ENCODE results near the gene MRPS17.

MRPS17 gene

DNA sequence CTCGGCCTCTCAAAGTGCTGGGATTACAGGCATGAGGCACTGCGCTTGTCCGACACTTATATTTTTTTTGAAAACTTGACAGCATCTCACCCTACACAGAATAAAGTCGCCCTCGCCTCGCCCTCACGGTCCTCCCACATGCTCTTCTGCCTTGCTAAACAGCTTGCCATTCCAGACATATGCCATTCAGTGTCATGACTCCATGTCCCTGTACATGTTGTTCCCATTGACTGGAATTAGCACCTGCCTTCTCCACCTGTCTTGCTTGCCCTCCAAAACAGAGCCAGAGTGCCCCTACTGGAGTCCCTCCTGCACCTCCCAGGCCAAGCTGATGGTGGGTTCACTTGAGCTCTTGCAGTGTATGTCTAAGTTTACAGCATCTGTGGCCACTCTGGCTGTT, 18.9 kb downstream of the MRPS17 start:
- in situ Hi-C loops (cut with MboI; ENCODE audit: low sequenced_read_pairs) = no loop called here

DNA sequence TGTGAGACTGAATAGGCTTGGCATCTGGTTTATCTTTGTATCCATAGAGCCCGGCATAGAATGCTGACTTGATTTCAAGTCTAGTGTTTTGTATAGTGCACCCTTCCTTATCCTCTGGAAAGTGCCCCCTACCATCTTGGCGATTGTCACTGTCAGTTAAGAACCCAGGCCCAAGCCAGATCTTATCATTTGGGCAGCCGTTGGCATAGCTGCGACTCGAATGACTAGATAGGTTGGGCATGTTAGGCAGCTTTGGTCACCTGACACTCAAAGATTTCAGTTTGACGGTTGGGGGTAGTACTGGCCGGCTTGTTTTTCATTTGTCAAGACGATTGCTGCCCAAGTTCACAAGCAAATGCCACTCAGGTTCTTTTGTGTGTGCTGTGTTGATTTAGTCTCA, 19.3 kb downstream of the MRPS17 start:
- in situ Hi-C loops (cut with MboI; ENCODE audit: low sequenced_read_pairs) = no loop called here

DNA sequence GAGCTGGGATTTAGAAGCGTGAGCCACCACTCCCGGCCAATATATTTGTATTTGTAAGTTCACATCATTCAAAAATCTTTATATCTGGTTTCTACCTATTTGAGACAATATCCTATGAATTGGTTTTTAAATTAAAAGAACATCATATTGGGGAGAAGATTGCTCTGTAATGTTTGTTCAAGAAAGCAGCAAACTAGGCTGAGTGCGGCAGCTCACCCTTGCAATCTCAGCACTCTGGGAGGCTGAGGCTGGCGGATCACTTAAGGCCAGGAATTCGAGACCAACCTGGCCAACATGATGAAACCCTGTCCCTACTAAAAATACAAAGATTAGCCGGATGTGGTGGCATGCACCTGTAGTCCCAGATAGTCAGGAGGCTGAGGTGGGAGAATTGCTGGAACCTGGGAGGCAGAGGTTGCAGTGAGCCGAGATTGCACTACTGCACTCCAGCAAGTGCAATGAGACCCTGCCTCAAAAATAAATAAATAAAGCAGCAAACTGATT, 22.1 kb downstream of the MRPS17 start:
- in situ Hi-C loops (cut with MboI; ENCODE audit: low sequenced_read_pairs) = no loop called here

DNA sequence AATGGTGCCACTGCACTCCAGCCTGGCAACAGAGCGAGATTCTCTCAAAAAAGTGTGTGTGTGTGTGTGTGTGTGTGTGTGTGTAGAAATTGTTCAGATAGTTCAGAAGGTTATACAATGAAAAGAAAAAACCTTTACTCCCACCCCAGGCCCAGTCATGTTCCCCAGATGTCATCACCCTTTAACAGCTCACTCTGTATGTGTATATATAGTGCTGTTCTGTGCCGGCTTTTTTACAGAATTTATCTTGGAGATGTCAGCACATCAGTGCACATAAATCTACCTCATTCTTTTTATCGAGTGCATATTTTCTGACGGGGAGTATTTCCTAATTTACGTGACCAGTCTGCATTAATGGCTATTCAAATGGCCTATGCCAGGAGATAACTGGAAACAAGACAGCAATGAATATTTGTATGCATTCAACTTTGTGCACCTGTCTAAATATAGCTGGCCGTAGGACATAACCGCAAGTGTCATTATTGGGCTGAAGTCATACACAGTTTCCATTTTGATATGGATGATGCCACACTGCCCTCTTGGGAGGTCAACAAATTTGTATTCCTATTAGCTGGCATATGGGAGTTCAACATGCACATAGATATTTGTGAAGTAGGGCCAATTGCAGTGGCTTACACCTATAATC, 24.4 kb downstream of the MRPS17 start:
- in situ Hi-C loops (cut with MboI; ENCODE audit: low sequenced_read_pairs) = no loop called here

DNA sequence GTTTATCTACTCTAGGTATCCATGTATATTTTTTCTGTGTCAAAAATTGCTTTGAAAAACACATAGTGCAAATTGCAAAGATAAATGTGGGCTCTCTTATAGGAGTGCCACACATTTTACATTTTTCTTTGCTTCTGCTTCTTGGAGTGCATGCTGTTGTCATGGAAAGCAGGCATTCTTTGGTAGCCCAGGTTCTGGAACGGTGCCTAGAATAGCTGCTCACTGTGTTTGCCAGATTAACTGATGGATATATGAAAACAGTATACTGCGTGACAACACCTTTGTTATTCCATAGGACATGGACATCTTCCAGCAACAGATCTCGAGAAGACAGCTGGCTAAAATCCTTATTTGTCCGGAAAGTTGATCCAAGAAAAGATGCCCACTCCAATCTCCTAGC, 26.2 kb downstream of the MRPS17 start:
- in situ Hi-C loops (cut with MboI; ENCODE audit: low sequenced_read_pairs) = no loop called here

DNA sequence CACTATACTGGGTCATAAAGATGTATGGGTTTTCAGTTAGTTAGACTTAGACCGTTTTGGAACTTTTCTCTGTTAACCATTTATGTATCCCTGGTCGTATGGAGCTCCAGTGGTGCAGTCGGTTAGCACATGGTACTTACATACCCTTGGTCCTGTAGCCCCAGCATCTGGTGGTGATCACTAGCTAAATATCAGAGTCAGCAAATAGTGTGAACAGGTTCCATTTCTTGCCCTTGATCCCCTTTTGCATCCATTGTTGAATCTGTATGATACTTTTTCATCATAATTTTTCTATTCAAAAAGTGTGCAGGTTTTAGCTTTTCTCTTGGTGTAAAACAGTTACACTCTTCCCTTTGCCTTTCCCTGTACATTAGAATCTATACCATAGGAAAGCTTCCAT, 28.6 kb downstream of the MRPS17 start:
- in situ Hi-C loops (cut with MboI; ENCODE audit: low sequenced_read_pairs) = no loop called here

DNA sequence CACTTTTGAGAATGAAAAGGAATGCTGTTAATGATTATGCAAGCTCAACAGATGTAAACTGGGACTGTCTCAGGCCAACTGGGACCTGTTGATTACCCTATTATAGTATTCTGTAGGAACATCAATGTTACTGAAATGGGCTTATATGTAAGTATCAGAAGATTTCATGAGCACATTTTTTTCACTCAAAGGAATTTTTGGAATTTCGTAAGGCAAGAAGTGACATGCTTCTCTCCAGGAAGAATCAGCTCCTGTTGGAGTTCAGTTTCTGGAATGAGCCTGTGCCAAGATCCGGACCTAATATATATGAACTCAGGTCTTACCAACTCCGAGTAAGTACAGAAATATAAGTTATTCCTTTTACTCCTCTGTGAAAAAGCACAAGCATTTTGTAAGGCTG, 31.9 kb downstream of the MRPS17 start:
- in situ Hi-C loops (cut with MboI; ENCODE audit: low sequenced_read_pairs) = no loop called here

DNA sequence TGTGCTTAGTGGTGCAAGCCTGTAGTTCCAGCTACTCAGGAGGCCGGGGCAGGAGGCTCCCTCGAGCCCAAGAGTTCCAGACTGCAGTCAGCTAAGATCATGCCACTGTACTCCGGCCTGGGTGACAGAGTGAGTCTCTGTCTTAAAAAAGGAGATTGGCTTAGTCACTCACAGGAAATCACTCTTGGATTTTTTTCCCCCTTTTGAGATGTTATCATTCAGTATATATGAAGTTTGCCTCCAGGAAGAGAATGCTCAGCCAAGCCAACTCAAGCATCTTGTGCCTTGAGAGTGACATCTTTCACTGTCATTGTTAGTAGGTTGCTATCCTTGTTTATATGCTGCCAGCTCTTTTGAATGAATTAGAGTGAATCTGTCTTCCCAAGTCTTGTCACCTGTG, 40.7 kb downstream of the MRPS17 start:
- in situ Hi-C loops (cut with MboI; ENCODE audit: low sequenced_read_pairs) = no loop called here

DNA sequence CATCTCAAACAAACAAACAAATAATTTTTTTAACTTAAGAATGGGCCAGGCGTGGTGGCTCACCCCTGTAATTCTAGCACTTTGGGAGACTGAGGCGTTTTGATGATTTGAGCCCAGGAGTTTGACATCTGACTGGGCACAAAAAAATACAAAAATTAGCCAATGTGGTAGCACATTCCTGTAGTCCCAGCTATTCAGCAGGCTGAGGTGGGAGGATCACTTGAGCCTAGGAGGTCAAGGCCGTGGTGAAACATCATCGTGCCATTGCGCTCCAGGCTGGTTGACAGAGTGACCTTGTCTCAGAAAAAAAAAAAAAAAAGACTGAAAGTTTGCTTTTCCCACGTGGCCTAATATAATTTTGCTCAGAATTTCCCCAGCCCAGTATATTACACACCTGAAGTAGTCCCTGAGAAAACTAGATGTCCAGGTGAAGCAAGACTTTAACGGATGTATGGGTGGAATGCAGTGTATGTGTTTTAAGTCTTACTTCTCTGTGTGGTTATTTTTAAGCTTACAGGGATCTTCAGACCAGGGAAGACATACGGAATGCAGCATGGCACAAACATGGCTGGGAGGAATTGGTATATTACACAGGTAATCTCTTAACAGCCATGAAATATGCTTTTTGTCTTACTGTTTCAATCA, 45.3 kb downstream of the MRPS17 start:
- in situ Hi-C loops (cut with MboI; ENCODE audit: low sequenced_read_pairs) = no loop called here

DNA sequence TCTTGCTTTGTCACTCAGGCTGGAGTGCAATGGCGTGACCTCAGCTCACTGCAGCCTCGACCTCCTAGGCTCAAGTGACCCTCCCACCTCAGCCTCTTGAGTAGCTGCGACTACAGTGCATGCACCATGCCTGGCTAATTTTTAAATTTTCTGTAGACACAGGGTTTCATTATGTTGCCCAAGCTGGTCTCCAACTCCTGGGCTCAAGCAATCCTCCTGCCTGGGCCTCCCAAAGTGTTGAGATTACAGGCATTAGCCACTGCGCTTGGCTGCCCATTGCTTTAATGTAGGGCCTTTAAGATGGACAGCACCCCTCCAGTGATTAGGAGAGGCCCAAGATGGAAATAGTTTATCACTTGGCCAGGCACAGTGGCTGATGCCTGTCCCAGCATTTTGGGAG, 52.1 kb downstream of the MRPS17 start:
- in situ Hi-C loops (cut with MboI; ENCODE audit: low sequenced_read_pairs) = no loop called here

All from HL-60/S4 treated with retinoic acid at 250 ng/mL for 4 days and 3 days (cell line).